HEK293 (cell line): ENCODE measurements around the gene KLHL22.

Experiments
- CTCF ChIP-seq: fragments of 450-650 bp; formaldehyde crosslinking; IDR thresholded peaks from 2 replicates; pipeline ENCODE4 v1.5.1; 2016; ENCODE audit warnings: missing biosample characterization, missing genetic modification characterization
- KLF9 ChIP-seq: fragments of 450-650 bp; formaldehyde crosslinking; IDR thresholded peaks from 2 replicates; pipeline ENCODE4 v1.5.1; 2016; ENCODE audit warnings: missing biosample characterization, missing genetic modification characterization, low read depth
- OSR2 ChIP-seq: fragments of 450-650 bp; formaldehyde crosslinking; IDR thresholded peaks from 2 replicates; pipeline ENCODE4 v1.5.1; 2016; ENCODE audit warnings: missing biosample characterization, missing genetic modification characterization
- ZBTB44 ChIP-seq: fragments of 450-650 bp; IDR thresholded peaks from 2 replicates; pipeline ENCODE4 v1.5.1; 2018; ENCODE audit warnings: missing biosample characterization, mild to moderate bottlenecking, missing genetic modification characterization
- ZNF112 ChIP-seq: fragments of 450-650 bp; formaldehyde crosslinking; IDR thresholded peaks from 2 replicates; pipeline ENCODE4 v1.5.0; 2017; ENCODE audit warnings: missing biosample characterization, missing genetic modification characterization
- ZNF140 ChIP-seq: fragments of 450-650 bp; formaldehyde crosslinking; IDR thresholded peaks from 2 replicates; pipeline ENCODE4 v1.5.1; 2016; ENCODE audit warnings: missing biosample characterization, missing genetic modification characterization
- ZNF157 ChIP-seq: fragments of 450-650 bp; formaldehyde crosslinking; IDR thresholded peaks from 2 replicates; pipeline ENCODE4 v1.5.1; 2016; ENCODE audit warnings: missing biosample characterization, missing genetic modification characterization
- ZNF274 ChIP-seq, 2 experiments: fragments of 200-500 bp in 1 of 2; fragments of 450-650 bp in 1 of 2; sonication (Bioruptor generic) in 1 of 2; formaldehyde crosslinking in 1 of 2; IDR thresholded peaks; 2 replicates each; pipeline versions ENCODE4 v1.5.1 to v1.6.1; 2014 to 2016; ENCODE audit warnings: borderline replicate concordance in 1 of 2, inconsistent platforms in 1 of 2, low read length in 1 of 2, missing biosample characterization in 1 of 2, missing genetic modification characterization in 1 of 2
- ZNF292 ChIP-seq: fragments of 450-650 bp; formaldehyde crosslinking; IDR thresholded peaks from 2 replicates; pipeline ENCODE4 v1.5.1; 2016; ENCODE audit warnings: low read depth, missing biosample characterization, missing genetic modification characterization, borderline replicate concordance
- ZNF501 ChIP-seq: fragments of 450-650 bp; formaldehyde crosslinking; IDR thresholded peaks from 2 replicates; pipeline ENCODE4 v1.5.1; 2016; ENCODE audit warnings: missing biosample characterization, missing genetic modification characterization
- ZNF571 ChIP-seq: fragments of 450-650 bp; formaldehyde crosslinking; IDR thresholded peaks from 2 replicates; pipeline ENCODE4 v1.5.0; 2017; ENCODE audit warnings: missing biosample characterization, missing genetic modification characterization
- ZNF596 ChIP-seq: fragments of 450-650 bp; IDR thresholded peaks from 2 replicates; pipeline ENCODE4 v1.5.0; 2018; ENCODE audit warnings: missing biosample characterization, mild to moderate bottlenecking, missing genetic modification characterization, moderate library complexity
- ZNF654 ChIP-seq: fragments of 450-650 bp; formaldehyde crosslinking; IDR thresholded peaks from 2 replicates; pipeline ENCODE4 v1.5.1; 2016; ENCODE audit warnings: low read depth, missing biosample characterization, missing genetic modification characterization
- ZNF670 ChIP-seq: fragments of 450-650 bp; formaldehyde crosslinking; IDR thresholded peaks from 2 replicates; pipeline ENCODE4 v1.5.1; 2016; ENCODE audit warnings: missing biosample characterization, missing genetic modification characterization, low read depth

- TF ChIP-seq ZBTB44 (tag by site-specific recombination) = no peak
- no peak for TF ChIP-seq ZNF274 (IDR thresholded peaks at IDR 0.05; ENCODE audit: low read length)
- no peak for TF ChIP-seq ZNF274 (tag by site-specific recombination; IDR thresholded peaks at IDR 0.05; ENCODE audit: borderline replicate concordance)
- no peak for TF ChIP-seq ZNF596 (tag by site-specific recombination)
- TF ChIP-seq CTCF = no peak
- no peak for TF ChIP-seq KLF9
- no peak for TF ChIP-seq ZNF157 (tag by site-specific recombination)
- no peak for TF ChIP-seq ZNF292 (tag by site-specific recombination)
- TF ChIP-seq ZNF501 (tag by site-specific recombination) = no peak
- no peak for TF ChIP-seq ZNF670 (tag by site-specific recombination)
- no peak for TF ChIP-seq ZNF571
- TF ChIP-seq ZNF140 (tag by site-specific recombination) = no peak
- TF ChIP-seq OSR2 (tag by site-specific recombination) = no peak
- TF ChIP-seq ZNF654 = no peak
- TF ChIP-seq ZNF112 (tag by site-specific recombination) = no peak
These were observed 81.5 kb downstream of the KLHL22 start for GRCh38 chr22:20414059-20414440.
